A673 (cell line): Measurements from ENCODE around the gene PRPSAP2. TPM values are rescaled to one million over a fixed set of nuclear protein-coding genes. Genes with fewer than 3 reads are reported as not detected.

Experiments
- BruUV-seq: library from RNA; stranded (reverse); fragments of 400-500 nt; replicated peaks from 2 replicates; lab custom pipeline; 2021; lab: Mats Ljungman, UMichigan
- CTCF ChIA-PET: fragments of 300-600 bp; sonication (Branson Sonifier 250); formaldehyde crosslinking; loops from one replicate; lab custom pipeline; 2022; ENCODE audit warnings: antibody characterized with exemption; lab: Charles Lee
- POLR2A ChIA-PET: fragments of 300-600 bp; sonication (Branson Sonifier 250); formaldehyde crosslinking; loops from one replicate; lab custom pipeline; 2022; ENCODE audit warnings: antibody characterized with exemption; ENCODE audit not compliant: low non-redundant PET; lab: Charles Lee
- DNase-seq: peaks from one replicate; pipeline ENCODE4 v3.0.0-alpha.2; 2015; ENCODE audit warnings: low spot score
- H3K27ac ChIP-seq: fragments of 200-600 bp; sonication (generic); 2 replicates; pipeline ENCODE4 v1.5.1; 2016; ENCODE audit warnings: mixed run types, low read depth, mild to moderate bottlenecking, mixed read lengths, antibody characterized with exemption, low read length; ENCODE audit not compliant: poor library complexity, severe bottlenecking
- H3K27me3 ChIP-seq: fragments of 200-600 bp; sonication (generic); replicated peaks from 2 replicates; pipeline ENCODE4 v1.6.1; 2017; ENCODE audit warnings: mixed run types, low read depth, mild to moderate bottlenecking, mixed read lengths, antibody characterized with exemption, low read length; ENCODE audit not compliant: insufficient read depth, poor library complexity
- H3K36me3 ChIP-seq: fragments of 200-600 bp; sonication (generic); 2 replicates; pipeline ENCODE4 v1.6.1; 2016; ENCODE audit warnings: mixed run types, mild to moderate bottlenecking, mixed read lengths, antibody characterized with exemption, low read length; ENCODE audit not compliant: insufficient read depth, poor library complexity, severe bottlenecking
- H3K4me1 ChIP-seq: fragments of 200-600 bp; sonication (generic); 2 replicates; pipeline ENCODE4 v1.6.1; 2017; ENCODE audit warnings: mixed run types, mild to moderate bottlenecking, mixed read lengths, antibody characterized with exemption, low read length; ENCODE audit not compliant: insufficient read depth, poor library complexity, severe bottlenecking
- H3K4me3 ChIP-seq: fragments of 200-600 bp; sonication (generic); 2 replicates; pipeline ENCODE4 v1.5.1; 2016; ENCODE audit warnings: low read depth, mixed run types, mild to moderate bottlenecking, mixed read lengths, low read length; ENCODE audit not compliant: poor library complexity, severe bottlenecking
- H3K9me3 ChIP-seq: fragments of 200-600 bp; sonication (generic); 2 replicates; pipeline ENCODE4 v1.6.1; 2016; ENCODE audit warnings: mixed run types, low read depth, mild to moderate bottlenecking, mixed read lengths, antibody characterized with exemption, low read length; ENCODE audit not compliant: poor library complexity, severe bottlenecking
- CTCF ChIP-seq: fragments of 300-800, 200-600 bp; sonication (generic); conservative IDR thresholded peaks from 2 replicates; pipeline ENCODE4 v1.5.1; 2017; ENCODE audit warnings: low read depth, mild to moderate bottlenecking, antibody characterized with exemption, low read length, moderate library complexity, mixed read lengths
- EZH2 ChIP-seq: fragments of 200-600 bp; sonication (generic); IDR thresholded peaks from 2 replicates; pipeline ENCODE4 v1.6.1; 2017; ENCODE audit warnings: borderline replicate concordance, low read depth, mild to moderate bottlenecking, mixed read lengths, antibody characterized with exemption, low read length; ENCODE audit not compliant: poor library complexity, severe bottlenecking
- intact Hi-C: fragments of 100-400 bp; cut with micrococcal nuclease; formaldehyde crosslinking; loops from one replicate; pipeline ENCODE4 v1.10.0; 2022; ENCODE audit not compliant: unreplicated experiment
- total RNA-seq: library from RNA; stranded (reverse); gene quantifications from 2 replicates; pipeline ENCODE4 v1.2.3, GENCODE V29; 2021

PRPSAP2 gene
- total RNA-seq, 1 experiment from 2014 or later: 72.1 TPM

- ChIA-PET POLR2A (no interaction called here), CTCF (no interaction called here)
- no peak for TF ChIP-seq EZH2
- no peak for TF ChIP-seq CTCF
Measured at GRCh38 chr17:18956581-18956980, 98.7 kb downstream of the PRPSAP2 start.

DNA sequence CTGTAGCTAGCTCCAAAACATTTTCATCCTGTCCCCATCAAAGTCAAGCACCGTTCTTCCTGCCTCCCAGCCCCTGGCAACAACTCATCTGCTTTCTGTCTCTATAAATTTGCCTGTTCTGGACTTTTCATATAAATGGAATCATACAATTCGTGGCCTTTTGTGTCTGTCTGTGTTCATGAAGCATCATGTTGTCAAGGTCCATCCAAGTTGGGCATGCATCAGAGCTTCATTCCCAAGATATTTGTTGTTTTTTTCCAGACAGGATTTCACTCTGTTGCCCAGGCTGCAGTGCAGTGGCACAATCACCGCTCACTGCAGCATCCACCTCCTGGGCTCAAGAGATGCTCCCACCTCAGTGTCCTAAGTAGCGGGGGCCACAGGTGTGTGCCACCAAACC lies 99.9 kb downstream of the PRPSAP2 start:
- no peak for TF ChIP-seq EZH2
- no peak for TF ChIP-seq CTCF
- ChIA-PET CTCF (no interaction called here), POLR2A (interaction anchor here (0.6 kb wide), 1 partner anchor 10 kb away, joined by 5 read pairs; no protein-coding TSS in a partner anchor)
- no peaks in the 10 kb centered on the region for H3K9me3 ChIP-seq
- no peaks in the 10 kb centered on the region for H3K4me1 ChIP-seq
- no peaks in the 10 kb centered on the region for H3K36me3 ChIP-seq
- H3K4me3 ChIP-seq: no peak overlapping the region
- intact Hi-C loops: no loop called here
- no peak overlapping the region for H3K27ac ChIP-seq
- H3K27me3 ChIP-seq: no peaks in the 10 kb centered on the region
- DNase-seq: no peak
- no TSS peak for BruUV-seq

More at GRCh38 chr17:18956581-18956980, 98.7 kb downstream of the PRPSAP2 start:
- Histone ChIP-seq H3K27ac (no peak overlapping the region), H3K4me1 (no peaks in the 10 kb centered on the region), H3K27me3 (no peaks in the 10 kb centered on the region), H3K4me3 (no peak overlapping the region), H3K36me3 (no peaks in the 10 kb centered on the region), H3K9me3 (no peaks in the 10 kb centered on the region)
- BruUV-seq: no TSS peak
- intact Hi-C loops: no loop called here
- DNase-seq: no peak

GRCh38 chr17:18958611-18959010 lies 100.7 kb downstream of the PRPSAP2 start:
- Histone ChIP-seq H3K36me3 (no peaks in the 10 kb centered on the region), H3K27ac (no peak overlapping the region), H3K4me3 (no peak overlapping the region), H3K27me3 (no peaks in the 10 kb centered on the region), H3K4me1 (no peaks in the 10 kb centered on the region), H3K9me3 (no peaks in the 10 kb centered on the region)
- DNase-seq: no peak
- ChIA-PET CTCF (no interaction called here), POLR2A (no interaction called here)
- TF ChIP-seq EZH2 (no peak), CTCF (no peak)
- no TSS peak for BruUV-seq
- intact Hi-C loops: no loop called here
